ENCODE data around the gene TMEM232. TPM values are rescaled to one million over a fixed set of nuclear protein-coding genes. Genes with fewer than 3 reads are reported as not detected.

TMEM232 gene
- total RNA-seq, 1 donor from 2014 or later: 0.86 TPM

DNA sequence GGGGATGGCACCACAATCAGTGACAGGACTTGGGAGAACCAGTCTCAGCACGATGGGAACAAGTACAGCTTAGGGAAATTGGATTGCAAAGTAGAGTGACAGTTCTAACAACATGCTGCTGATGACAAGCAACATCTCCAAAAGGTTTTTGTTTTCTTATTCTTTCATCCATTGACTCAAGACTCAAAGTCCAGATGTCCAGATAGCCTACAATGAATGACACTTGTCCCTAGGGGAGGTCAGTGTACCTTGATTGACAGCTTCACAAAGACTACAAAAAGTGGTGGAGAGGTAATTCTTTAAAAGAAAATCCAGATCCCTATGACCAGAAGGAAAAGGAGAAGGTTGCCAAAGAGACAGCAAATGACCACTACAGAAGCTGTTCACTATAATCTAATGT, 323.9 kb downstream of the TMEM232 start:
- DNase-seq (ENCODE audit: low read depth): no peak
- TF ChIP-seq, protein P1, sequence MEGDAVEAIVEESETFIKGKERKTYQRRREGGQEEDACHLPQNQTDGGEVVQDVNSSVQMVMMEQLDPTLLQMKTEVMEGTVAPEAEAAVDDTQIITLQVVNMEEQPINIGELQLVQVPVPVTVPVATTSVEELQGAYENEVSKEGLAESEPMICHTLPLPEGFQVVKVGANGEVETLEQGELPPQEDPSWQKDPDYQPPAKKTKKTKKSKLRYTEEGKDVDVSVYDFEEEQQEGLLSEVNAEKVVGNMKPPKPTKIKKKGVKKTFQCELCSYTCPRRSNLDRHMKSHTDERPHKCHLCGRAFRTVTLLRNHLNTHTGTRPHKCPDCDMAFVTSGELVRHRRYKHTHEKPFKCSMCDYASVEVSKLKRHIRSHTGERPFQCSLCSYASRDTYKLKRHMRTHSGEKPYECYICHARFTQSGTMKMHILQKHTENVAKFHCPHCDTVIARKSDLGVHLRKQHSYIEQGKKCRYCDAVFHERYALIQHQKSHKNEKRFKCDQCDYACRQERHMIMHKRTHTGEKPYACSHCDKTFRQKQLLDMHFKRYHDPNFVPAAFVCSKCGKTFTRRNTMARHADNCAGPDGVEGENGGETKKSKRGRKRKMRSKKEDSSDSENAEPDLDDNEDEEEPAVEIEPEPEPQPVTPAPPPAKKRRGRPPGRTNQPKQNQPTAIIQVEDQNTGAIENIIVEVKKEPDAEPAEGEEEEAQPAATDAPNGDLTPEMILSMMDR (conservative IDR thresholded peaks at IDR 0.05; ENCODE audit: low read depth, low read length): no peak
- no peak overlapping the region for H3K4me3 ChIP-seq (ENCODE audit: low read depth, low read length)

DNA sequence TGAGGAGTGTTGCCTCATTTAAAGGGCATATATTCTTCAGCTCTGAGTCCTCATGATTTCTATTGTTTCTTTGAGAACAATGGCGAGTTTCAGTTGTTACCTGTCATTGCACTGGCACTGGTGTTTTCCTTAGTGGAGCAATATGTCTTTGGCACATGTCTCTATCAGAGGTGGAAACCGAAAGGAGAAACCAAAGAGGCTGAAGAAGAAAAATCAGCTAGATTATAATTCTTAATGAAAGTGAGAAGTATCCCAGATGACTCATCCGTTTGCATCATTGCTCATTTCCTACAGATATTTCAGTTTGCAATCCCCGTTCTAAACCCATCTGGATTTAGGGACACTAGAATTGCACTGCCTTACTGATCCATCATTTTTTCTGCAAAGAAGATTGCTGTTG, 324.6 kb downstream of the TMEM232 start:
- no peak overlapping the region for H3K4me3 ChIP-seq (ENCODE audit: low read depth, low read length)
- DNase-seq (ENCODE audit: low read depth): no peak
- TF ChIP-seq, protein P1 (conservative IDR thresholded peaks at IDR 0.05; ENCODE audit: low read depth, low read length): no peak

DNA sequence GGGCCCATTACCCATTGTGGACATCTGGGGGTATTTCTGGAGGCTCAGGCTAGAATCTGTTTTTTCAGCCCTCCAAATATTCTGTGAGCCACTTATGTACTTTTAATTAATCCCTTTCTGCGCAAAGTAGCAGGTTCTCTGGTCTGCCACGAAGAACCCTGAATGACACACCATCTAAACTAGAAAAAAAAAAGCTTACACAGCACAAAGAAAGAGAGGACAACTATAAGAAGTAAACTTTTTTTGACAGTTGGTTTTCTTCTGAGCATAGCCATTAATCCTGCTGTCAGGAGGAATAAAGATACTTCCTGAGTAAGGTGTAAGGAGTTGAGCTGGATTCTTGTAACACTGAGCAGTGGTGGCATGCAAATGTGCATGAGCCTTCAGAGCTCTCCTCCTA, 327.5 kb downstream of the TMEM232 start:
- H3K4me3 ChIP-seq (ENCODE audit: low read depth, low read length): no peak overlapping the region
- TF ChIP-seq, protein P1 (conservative IDR thresholded peaks at IDR 0.05; ENCODE audit: low read depth, low read length): no peak
- no peak for DNase-seq (ENCODE audit: low read depth)

- no peak overlapping the region for H3K4me3 ChIP-seq (ENCODE audit: low read depth, low read length)
- TF ChIP-seq, protein P1 (conservative IDR thresholded peaks at IDR 0.05; ENCODE audit: low read depth, low read length): no peak
- DNase-seq (ENCODE audit: low read depth): no peak
Measured at GRCh38 chr5:110397281-110397680, 329.2 kb downstream of the TMEM232 start.

DNA sequence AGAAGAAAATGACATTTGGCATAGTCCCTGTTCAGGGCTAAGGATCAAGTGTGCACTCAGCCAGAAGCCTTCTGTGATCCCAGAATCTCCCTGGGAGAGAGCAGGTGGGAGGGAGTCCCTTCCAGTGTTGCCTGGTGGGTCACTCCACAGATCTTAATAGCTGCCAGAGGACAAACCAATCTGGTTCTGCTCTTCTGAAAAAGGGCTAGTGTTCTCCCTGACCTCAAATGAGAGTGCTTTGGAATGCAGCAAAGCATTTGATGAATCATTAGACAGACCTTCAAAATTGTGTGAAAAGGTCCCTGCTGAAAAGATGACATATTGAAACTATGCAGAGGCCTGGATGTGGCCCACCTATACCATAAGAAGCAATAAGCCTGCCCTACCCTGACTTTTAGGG, 339.7 kb downstream of the TMEM232 start:
- TF ChIP-seq, protein P1 (conservative IDR thresholded peaks at IDR 0.05; ENCODE audit: low read depth, low read length): no peak
- peak; percentile 55 for DNase-seq (ENCODE audit: low read depth)
- H3K4me3 ChIP-seq (ENCODE audit: low read depth, low read length): no peak overlapping the region

- DNase-seq (ENCODE audit: low read depth): no peak
- H3K4me3 ChIP-seq (ENCODE audit: low read depth, low read length): no peak overlapping the region
- TF ChIP-seq, protein P1 (conservative IDR thresholded peaks at IDR 0.05; ENCODE audit: low read depth, low read length): no peak
Measured at GRCh38 chr5:110383231-110383630, 343.2 kb downstream of the TMEM232 start.

DNA sequence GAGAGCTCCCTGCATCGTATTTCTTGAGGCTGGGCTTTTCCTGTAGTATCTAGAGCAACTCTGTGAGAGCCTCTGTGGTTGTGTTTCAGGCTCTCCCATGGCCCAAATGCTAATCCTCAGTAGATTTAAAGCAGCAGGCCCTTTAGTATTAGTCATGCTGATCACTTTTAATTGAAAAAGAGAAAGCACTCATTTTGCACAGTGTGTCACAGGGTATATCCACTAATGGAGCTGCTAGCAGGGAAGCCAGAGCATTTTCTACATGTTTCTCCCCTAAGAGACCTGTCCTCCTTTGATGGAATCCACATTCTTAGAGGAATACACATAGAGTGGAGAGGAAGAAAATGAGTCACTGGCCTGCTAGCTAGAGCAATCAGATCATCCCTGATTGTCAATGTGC, 348.5 kb downstream of the TMEM232 start:
- H3K4me3 ChIP-seq (ENCODE audit: low read depth, low read length): no peak overlapping the region
- TF ChIP-seq, protein P1 (conservative IDR thresholded peaks at IDR 0.05; ENCODE audit: low read depth, low read length): no peak
- peak; percentile 73 for DNase-seq (ENCODE audit: low read depth)

All from epithelial cell of proximal tubule (primary cell).